Measurements from ENCODE around the gene TTC12. TPM values are rescaled to one million over a fixed set of nuclear protein-coding genes. Genes with fewer than 3 reads are reported as not detected.

Gene TTC12
- total RNA-seq, 1 donor from 2014 or later, result 6.4 TPM

DNA sequence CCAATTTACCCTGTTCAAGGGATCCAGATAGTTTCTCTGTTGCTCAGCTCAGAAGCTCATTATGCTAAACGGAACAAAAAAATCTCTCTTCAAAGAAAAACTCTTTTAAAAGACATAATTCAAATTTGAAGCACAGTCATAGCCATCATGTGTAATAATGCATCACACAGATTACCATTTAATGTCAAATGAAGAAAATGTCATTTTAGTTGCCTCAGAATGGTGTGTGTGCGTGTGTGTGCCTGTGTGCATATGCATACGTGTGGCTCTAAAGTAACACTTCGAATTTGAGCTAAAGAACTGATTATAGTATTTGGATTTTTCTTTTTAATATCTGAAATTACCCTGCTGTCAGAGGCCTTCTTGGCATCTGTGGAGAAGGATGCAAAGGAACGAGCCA, 9.9 kb downstream of the TTC12 start:
- no peak for DNase-seq (ENCODE audit: extremely low read depth, low read depth, low spot score)

DNA sequence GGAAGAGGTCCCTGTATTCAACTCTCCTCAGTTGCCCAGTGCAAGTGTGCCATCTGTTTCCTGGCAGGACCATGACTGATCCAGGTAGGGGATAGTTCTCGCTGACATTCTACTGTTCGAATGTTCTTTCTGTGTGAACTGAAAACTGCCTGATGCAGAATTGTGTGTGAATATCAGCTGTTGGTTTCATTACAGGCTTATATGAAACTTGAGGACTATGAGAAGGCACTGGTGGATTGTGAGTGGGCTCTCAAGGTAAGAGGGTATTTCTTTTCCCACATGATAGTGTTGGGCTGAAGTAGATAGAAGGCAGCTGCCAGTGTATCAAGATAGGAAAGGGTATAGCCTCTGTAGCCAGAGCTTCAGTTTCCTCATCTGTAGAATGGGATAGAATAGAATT, 15.3 kb downstream of the TTC12 start:
- no peak for DNase-seq (ENCODE audit: extremely low read depth, low read depth, low spot score)

DNA sequence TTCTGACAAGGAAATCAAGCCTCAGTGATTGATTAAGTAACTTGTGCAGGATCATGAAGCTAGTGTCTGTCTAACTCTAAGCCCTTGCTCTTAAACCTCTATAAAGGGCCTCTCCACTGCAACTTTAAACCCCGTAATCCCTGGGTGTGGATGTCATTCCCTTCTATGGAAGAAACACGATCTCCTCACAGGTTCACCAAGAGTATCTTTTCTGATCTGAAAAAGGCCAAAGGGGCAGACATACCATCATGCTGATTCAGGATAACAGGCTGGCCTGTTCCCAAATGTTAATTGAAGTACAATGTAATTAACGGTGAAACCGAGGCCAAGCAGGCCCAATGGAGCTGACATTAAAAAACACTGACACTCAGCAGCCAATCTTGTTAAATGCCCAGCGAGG, 17.1 kb downstream of the TTC12 start:
- no peak for DNase-seq (ENCODE audit: extremely low read depth, low read depth, low spot score)

DNA sequence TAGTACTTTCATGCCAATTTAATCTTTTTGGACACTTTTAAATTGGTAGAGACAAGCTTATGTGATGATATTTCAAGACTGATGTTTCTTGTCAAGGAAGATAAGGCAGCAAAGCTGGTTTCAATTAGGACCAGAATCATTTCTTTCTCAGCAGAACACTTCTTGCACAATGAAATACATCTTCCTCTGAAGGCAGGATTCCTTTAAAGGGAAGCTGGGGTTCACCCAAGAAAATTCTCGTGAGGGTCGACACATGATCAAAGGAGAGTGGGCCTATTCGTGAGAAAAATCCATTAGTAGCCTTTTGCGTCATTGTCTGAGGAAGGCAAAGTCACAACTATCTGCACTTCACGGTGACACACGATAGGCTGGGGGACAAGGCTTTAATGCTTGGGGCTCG, 17.6 kb downstream of the TTC12 start:
- no peak for DNase-seq (ENCODE audit: extremely low read depth, low read depth, low spot score)

DNA sequence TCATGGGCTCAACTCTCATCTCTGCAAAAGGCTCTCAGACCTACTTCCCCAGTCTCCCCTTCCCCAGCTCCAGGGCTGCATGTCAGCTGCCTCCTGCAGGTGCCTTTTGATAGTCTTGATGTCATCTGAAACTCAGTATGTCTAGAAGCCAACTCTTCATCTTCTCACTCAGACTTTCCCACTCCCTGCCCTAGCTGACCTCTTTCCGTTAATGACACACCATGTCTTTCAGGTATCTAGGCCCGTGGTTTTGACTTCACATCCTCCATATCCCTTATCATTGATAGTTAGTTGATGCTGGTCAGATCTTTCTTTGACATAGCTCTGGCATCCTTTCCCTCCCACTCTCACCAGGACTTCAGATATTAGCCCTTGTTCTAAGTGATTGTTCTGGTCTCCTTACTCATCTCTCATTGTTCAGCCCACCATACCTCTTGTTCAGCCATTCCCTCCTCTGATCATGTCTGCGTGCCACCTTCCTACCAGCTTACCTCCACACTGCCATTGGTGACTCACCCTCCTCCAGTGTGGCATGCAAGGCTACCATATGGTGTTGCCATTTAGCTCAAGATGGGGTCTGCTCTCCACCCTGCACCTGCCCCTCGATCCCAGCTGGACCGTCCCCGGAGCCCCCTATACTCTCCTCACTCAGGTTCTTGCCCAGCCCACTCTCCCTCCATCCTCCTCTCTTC, 18.4 kb downstream of the TTC12 start:
- DNase-seq (ENCODE audit: extremely low read depth, low read depth, low spot score), result no peak

DNA sequence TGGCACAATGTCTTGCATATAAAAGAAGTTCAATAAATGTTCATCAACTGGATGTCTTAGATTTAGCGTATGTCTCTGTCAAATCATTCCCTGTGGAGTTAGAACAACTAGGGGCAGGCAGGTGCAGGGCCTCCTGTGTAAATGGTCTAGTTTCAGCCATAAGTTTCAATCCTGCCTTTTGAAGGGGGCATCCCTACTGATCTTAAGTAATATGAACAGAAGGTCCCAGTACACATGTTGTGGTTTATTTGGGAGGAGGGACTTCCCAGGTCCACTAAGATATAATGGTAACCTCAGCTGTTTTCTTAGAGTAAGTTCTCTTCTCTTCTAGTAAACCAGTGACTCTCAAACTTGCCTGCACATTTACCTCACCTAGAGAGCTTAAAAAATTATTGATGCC, 19.8 kb downstream of the TTC12 start:
- no peak for DNase-seq (ENCODE audit: extremely low read depth, low read depth, low spot score)

DNA sequence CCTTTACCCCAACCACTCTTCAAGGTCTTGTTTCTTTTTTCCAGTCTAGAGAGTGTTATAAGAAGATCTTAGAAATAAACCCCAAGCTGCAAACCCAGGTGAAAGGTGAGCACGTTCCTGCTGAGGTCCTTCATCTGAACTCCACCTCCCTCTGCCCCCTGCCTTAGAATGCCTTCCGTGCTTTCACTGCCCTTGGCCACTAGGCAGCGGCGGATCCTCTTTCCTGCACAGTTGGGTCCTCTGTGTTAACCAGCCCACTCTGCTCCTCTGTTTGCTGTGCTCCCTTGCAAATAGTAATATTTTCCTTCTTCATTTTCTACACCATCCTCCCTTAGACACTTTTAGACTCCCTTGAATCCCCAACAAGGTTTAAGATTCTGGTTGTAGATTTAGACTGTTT, 24.3 kb downstream of the TTC12 start:
- no peak for DNase-seq (ENCODE audit: extremely low read depth, low read depth, low spot score)

DNA sequence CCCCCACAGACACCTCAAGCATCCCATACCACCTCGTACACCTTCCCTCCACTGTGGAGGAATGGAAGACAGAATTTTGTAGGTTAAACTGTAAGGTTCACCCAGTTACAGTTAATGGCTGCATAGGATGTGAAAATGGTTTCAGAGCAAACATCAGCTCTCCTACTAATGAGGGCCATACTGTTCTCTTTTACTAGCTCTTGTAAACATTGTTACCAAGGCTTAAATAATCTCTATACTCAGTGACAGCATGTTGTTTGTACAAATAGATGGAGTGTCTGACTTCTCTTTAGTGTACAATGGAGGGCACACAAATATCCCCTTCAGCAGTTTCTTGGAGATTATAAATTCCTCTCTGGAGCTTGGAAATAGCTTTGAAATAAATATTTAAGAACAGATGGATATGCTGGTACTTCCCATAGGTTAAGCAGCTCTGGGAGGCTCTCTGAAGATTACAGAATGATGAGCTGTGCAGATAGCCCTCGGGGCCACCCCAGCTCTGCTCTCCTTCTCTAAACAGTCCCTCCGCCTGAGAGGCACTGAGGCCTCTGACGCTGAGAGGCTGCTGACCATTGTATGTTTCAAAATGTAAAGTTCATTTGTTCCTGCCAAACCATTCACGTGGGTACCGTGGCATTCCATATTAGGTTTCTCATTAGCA, 25.7 kb downstream of the TTC12 start:
- no peak for DNase-seq (ENCODE audit: extremely low read depth, low read depth, low spot score)

DNA sequence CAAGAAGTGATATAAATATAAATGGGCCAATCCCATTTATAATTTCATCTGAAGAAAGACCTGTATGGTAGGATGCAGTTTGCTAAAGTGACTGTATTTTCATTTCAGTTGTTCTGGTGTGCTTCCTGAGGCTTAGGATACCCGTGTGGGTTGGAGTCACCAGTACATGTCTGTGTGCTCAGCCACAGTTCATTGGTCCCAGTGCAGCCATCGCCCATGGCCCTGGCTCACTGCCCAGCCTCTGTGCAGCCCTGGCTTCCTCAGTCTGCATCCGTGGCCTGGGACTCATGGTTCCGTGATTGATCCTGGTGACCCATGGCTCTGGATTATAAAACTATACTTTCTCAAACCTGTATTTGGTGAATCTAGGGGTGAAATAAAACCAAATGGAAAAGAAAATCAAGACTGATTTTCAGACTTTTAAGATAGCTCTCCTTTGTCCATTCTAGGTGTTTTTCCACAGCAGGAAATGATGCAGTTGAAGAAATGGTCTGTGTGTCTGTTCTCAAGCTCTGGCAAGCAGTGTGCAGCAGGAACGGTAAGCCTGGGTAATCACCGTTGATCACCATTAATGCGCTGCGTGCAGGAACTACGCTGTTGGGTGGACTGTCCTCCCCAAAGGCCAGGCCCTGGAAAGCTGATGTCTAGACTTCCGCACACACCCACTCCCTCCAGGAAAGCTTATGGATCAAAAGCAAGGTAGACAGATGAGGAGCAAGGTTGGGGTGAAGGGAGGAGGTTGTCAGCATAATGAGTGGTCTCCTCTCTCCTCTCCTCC, 27.2 kb downstream of the TTC12 start:
- DNase-seq (ENCODE audit: extremely low read depth, low read depth, low spot score), result no peak

DNA sequence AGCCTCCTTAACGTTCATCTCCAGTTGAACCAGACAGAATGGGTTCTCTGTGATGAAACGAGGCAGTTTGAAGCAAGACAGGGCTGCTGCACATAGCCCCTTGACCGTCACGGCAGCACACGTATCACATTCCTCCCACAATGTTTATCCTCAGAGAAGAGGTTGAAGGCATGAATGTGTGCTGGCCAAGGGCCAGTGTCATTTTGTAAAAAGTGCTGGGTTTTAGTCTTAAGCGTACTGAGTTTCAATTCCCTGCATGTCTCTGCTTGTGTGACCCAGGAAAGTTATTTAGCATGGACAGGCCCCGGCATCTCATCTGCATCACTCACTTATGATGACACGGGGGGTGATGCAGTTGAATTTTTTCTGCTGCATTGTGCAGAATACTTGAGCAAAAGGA, 31.6 kb downstream of the TTC12 start:
- DNase-seq (ENCODE audit: extremely low read depth, low read depth, low spot score), result no peak

DNA sequence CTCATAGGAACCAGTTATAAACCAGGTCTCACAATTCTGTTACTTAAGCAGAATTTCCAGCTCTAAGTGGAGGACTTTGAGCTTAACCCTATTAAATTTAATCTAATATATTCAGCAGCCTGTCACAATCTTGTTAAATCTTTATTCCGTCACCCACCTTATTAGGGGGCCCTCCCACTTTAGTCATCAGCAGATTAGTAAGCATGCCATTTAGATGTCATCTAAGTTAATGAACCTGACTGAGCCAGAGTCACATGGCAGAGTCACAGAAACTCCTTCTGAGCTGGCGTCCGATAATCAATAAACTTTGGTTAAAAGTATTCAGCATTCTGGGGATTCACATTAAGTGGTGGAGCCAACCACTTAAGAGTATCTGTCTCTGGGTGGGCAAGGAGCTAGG, 35.1 kb downstream of the TTC12 start:
- DNase-seq (ENCODE audit: extremely low read depth, low read depth, low spot score), result no peak

DNA sequence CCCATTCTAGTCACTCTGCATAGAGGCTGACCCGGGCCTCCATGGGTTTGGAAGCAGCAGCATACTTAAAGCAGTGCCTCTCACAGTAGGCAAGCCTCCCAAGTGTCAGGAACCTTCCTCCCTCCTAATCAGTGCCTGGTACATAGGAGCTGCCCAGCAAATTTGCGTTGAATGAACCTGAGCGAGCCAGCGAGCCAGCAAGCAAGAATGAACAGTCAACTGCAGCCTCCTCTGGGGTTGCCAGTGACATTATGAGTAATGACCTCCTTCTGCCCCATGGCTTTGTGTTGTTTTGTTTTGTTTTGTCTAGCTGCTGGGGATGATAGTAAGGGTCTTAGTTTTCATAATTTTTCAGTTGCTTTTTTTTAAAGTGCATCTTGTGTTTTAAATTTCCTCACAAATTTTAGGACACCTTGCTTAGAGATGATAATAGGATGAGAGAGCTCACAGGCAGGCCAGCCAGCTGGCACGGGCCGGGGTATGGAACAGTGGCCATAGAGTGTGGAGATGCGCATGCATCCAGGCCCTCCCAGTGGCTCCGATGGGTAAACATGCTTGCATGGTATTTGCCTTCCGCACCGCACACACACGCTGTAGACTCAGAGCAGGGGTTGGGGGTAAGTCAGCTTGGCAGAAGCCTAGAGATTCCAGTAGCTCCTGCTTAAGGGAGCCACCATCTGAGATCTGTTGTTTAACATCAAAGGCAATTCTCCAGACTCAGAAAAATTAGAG, 36.1 kb downstream of the TTC12 start:
- no peak for DNase-seq (ENCODE audit: extremely low read depth, low read depth, low spot score)

DNA sequence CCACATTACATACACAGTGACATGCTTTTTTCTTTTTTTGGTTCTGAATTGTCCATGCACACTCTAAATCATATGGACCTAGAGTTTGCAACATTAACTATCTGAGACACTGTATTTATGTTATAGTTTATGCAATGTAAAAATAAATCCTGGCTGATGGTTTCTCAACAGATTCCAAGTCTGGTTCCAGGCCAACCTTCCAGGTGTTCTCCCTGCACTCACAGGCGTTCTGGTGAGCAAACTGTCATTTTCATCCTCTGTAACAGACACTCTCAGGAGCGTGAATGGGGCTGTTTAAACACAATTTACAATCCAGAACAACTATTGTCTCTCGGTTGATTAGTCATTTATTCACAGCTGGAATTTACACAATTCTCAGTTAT, 36.7 kb downstream of the TTC12 start:
- DNase-seq (ENCODE audit: extremely low read depth, low read depth, low spot score), result no peak

DNA sequence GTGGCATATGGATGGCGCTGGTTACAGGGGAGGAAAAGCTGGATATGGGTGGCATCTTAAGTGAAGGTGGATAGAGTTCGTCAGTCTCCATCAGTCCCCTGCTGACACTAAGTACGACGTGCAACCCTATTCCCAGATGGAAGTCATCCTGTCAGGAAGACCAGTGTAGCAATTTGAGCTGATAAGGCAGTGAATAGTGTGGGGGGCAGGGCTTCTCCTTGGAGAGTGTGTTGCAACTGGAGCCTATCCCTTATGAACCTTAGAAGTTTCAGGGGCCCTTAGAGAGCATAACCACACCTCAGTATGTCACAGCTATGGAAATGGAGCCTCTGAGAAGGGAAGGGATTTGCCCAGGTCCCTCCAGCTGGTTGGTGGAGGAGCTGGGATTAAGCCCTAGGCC, 37.1 kb downstream of the TTC12 start:
- DNase-seq (ENCODE audit: extremely low read depth, low read depth, low spot score), result no peak

DNA sequence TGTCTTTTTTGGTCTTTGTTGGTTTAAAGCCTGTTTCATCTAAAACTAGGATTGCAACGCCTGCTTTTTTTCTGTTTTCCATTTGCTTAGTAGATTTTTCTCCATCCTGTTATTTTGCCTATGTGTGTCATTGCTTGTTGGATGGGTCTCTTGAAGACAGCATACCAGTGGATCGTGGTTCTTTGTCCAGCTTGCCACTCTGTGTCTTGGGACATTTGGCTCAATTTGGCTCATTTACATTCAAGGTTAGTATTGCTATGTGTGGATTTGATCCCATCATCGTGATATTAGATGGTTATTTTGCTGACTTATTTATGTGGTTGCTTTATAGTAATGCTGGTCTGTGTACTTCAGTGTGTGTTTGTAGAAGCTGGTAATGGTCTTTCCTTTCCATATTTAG, 41.8 kb downstream of the TTC12 start:
- DNase-seq (ENCODE audit: extremely low read depth, low read depth, low spot score), result no peak

DNA sequence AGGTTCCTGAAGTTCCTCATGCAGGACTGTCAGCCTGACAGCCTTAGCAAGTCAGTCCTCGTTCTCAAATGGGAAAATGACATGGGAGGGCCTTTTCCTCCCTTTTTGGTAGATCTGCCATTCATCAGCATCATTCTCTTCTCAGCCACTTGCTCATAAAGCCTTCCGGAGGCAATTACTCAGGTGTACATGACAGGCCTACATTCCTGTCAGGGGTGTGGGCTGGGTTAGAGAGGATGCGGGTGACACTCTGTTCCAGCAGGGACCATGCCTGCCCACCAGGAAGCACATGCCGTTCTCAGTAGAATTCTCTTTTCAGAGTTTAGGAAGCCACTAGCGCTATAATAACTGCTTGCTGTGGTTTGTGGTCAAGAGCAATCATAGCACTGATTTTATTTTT, 49.0 kb downstream of the TTC12 start:
- DNase-seq (ENCODE audit: extremely low read depth, low read depth, low spot score), result no peak

DNA sequence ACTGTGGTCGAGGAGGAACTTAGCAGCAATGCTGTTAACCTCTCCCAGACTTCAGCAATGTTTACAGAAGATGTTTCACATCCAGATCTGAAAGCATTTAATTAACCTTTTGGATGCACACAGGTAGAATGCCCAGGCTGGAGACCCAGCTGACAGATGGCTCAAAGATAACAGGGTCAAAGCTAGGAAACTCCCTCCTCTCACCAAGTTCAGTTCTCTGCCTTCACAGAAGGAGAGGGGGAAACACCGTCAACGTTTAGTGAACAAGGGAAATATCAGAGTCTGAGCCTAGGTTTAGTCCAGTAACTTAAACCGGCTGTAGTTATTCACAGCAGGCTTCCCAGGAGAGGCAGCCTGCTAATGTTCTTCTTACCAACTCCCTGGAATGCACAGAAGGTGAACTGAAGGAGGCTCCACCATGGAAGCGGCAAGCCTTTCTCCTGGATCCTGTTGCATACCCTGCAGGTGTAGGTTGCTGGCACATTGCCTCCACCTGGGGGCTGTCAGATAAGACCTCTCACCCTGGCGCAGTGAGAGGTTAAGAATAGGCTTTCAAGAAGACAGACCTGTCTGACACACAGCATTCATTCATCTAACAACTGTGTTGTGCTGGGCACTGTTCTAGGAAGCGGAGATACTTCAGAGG, 49.7 kb downstream of the TTC12 start:
- DNase-seq (ENCODE audit: extremely low read depth, low read depth, low spot score), result no peak

DNA sequence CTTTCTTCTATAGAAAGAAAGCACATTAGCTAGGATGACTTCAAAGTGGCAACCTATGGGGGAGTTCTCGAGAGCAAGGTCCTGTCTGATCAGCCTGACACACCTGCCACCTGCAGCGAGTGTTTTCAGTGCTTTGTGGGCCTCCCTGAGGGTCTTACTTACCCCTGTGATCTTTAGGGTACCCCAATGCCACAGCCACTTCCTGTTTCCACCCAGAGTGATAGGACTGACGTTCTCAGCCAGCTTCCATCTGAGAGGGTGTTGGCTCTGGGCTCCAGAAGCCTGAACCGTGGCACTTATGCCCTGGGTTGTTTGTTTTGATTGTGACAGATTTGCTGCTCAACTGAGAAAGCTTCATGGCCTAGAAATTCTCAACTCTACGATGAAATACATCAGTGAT, 51.5 kb downstream of the TTC12 start:
- DNase-seq (ENCODE audit: extremely low read depth, low read depth, low spot score), result no peak

DNA sequence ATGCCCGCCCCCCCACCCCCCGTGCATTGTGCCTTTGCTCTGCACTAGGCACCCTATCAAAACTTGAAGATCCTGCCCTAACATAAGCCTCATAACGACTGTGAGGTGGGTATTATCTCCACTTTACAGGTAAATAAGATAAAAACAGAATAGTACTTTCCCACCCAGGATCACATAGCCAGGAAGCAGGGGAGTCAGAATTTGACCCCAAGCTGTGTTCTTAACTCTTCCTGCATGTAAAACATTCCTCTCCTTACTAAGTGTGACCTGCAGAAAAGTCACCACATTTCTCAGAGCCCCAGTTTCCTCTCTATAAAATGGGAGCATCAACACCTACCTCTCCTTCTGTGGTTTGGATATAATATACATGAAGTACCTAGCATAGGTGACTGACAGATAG, 55.0 kb downstream of the TTC12 start:
- DNase-seq (ENCODE audit: extremely low read depth, low read depth, low spot score), result no peak

DNA sequence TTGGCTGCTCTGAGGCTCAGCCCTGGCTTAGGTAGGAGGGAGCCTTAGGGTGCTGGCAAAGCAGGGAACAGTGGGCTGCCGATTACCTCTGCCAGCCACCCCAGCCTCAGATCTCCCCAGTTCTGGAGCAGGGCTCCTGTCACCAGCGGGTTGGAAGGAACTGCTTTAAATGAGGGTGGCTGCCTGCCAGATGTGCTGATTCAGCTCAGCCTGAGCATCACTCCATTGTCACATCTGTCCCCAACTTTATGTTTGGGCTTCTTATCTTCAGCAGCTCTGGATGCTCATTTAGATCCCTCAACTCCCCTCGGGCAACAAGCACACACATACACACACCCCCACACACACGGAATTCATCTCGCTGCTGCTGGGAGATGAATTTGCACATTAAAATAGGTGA, 56.3 kb downstream of the TTC12 start:
- DNase-seq (ENCODE audit: extremely low read depth, low read depth, low spot score), result no peak

DNA sequence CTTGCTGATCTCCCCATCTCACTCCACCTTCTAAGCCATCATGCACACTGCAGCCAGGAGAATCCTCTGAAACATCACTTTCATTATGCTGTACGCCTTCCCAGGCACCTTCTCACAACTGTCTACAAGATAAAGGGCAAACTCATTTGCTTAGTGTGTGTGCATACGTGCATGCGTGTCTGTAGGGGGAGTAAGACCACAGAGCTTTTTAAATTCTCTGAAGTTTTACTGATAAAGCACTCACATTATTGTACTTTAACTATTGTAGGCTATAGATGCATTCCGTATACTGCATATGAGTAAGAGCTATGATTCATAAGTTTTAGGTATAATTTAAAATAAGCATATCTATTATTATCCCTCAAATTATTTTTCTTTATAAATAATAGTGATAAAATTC, 57.9 kb downstream of the TTC12 start:
- no peak for DNase-seq (ENCODE audit: extremely low read depth, low read depth, low spot score)
